ENCODE measurements around the gene COL18A1. TPM values are rescaled to one million over a fixed set of nuclear protein-coding genes. Genes with fewer than 3 reads are reported as not detected.
A peak's percentile ranks its signal among the peaks of the same experiment; 100 is the strongest.

The COL18A1 gene
- polyA plus RNA-seq, 3 donors, result 0.80 to 4.1 (median 1.1) TPM

- Histone ChIP-seq H3K27ac (ENCODE audit: low read depth in 1 of 2, low read length in 2 of 2) (no peak overlapping the region), H3K36me3 (replicated peaks in 1 of 2; ENCODE audit: control insufficient read depth in 1 of 2, insufficient read depth in 2 of 2, low read length in 2 of 2) (peaks cover 44 to 66% of the 10 kb centered on the region in 2 donors), H3K27me3 (ENCODE audit: control insufficient read depth in 2 of 2, insufficient read depth in 2 of 2, low read length in 2 of 2) (no peaks in the 10 kb centered on the region), H3K4me1 (ENCODE audit: control insufficient read depth in 1 of 2, insufficient read depth in 2 of 2, low read length in 2 of 2) (peaks cover 24 to 38% of the 10 kb centered on the region in 2 donors), H3K9ac (ENCODE audit: insufficient read depth, low read length, poor library complexity, severe bottlenecking) (no peak overlapping the region), H3K4me2 (replicated peaks; ENCODE audit: extremely low read depth, low read length, poor library complexity, severe bottlenecking) (no peak overlapping the region), H3K9me3 (replicated peaks in 1 of 2; ENCODE audit: control insufficient read depth in 1 of 2, insufficient read depth in 1 of 2, low read length in 2 of 2) (peaks cover under 1 to 13% of the 10 kb centered on the region in 2 donors), H4K20me1 (ENCODE audit: insufficient read depth, low read length) (no peaks in the 10 kb centered on the region), H3K4me3 (replicated peaks in 1 of 3; ENCODE audit: low read depth in 2 of 3, low read length in 3 of 3) (no peak overlapping the region), H2AFZ (ENCODE audit: insufficient read depth, low read depth, low read length, poor library complexity, severe bottlenecking) (no peak overlapping the region), H3K79me2 (ENCODE audit: insufficient read depth, low read length) (peaks cover 20% of the 10 kb centered on the region)
- intact Hi-C loops (cut with micrococcal nuclease), result no loop called here
- Mint-ChIP-seq H3K27ac (peak overlapping the region in 1 of 7 donors; percentile 65), H3K36me3 (peaks cover 49 to 80% of the 10 kb centered on the region in 2 donors), H3K4me1 (peaks cover 24% of the 10 kb centered on the region), H3K9me3 (peaks cover 12 to 27% (median 18%) of the 10 kb centered on the region in 7 donors), H3K4me3 (no peak overlapping the region), H3K27me3 (ENCODE audit: low read depth in 3 of 3) (no peaks in the 10 kb centered on the region)
- WGBS (ENCODE audit: insufficient coverage), result 98% methylated on average over 30 of the region's 31 CpGs
- DNase-seq, result no peak
- no peak for TF ChIP-seq CTCF (IDR thresholded peaks at IDR 0.05)
Observed at GRCh38 chr21:45515241-45516061, 110.5 kb downstream of the COL18A1 start.

GRCh38 chr21:45516071-45516670 lies 111.2 kb downstream of the COL18A1 start:
- no peak for DNase-seq
- Histone ChIP-seq H2AFZ (ENCODE audit: insufficient read depth, low read depth, low read length, poor library complexity, severe bottlenecking) (no peak overlapping the region), H3K36me3 (replicated peaks in 1 of 2; ENCODE audit: control insufficient read depth in 1 of 2, insufficient read depth in 2 of 2, low read length in 2 of 2) (peaks cover 49 to 73% of the 10 kb centered on the region in 2 donors), H3K9me3 (replicated peaks in 1 of 2; ENCODE audit: control insufficient read depth in 1 of 2, insufficient read depth in 1 of 2, low read length in 2 of 2) (peaks cover 7 to 16% of the 10 kb centered on the region in 2 donors), H4K20me1 (ENCODE audit: insufficient read depth, low read length) (no peaks in the 10 kb centered on the region), H3K4me3 (replicated peaks in 1 of 3; ENCODE audit: low read depth in 2 of 3, low read length in 3 of 3) (no peak overlapping the region), H3K79me2 (ENCODE audit: insufficient read depth, low read length) (peaks cover 24% of the 10 kb centered on the region), H3K4me1 (ENCODE audit: control insufficient read depth in 1 of 2, insufficient read depth in 2 of 2, low read length in 2 of 2) (peaks cover 24 to 38% of the 10 kb centered on the region in 2 donors), H3K4me2 (replicated peaks; ENCODE audit: extremely low read depth, low read length, poor library complexity, severe bottlenecking) (no peak overlapping the region), H3K9ac (ENCODE audit: insufficient read depth, low read length, poor library complexity, severe bottlenecking) (no peak overlapping the region), H3K27me3 (ENCODE audit: control insufficient read depth in 2 of 2, insufficient read depth in 2 of 2, low read length in 2 of 2) (no peaks in the 10 kb centered on the region), H3K27ac (ENCODE audit: low read depth in 1 of 2, low read length in 2 of 2) (peak overlapping the region in 1 of 2 donors; percentile 86)
- 97% methylated on average over 18 of the region's 21 CpGs for WGBS (ENCODE audit: insufficient coverage)
- H3K27ac Mint-ChIP-seq, result peak overlapping the region in 2 of 7 donors; percentile 25 to 40
- H3K4me3 Mint-ChIP-seq, result no peak overlapping the region
- H3K4me1 Mint-ChIP-seq, result peaks cover 24% of the 10 kb centered on the region
- peaks cover 55 to 83% of the 10 kb centered on the region in 2 donors for H3K36me3 Mint-ChIP-seq
- H3K27me3 Mint-ChIP-seq (ENCODE audit: low read depth in 3 of 3), result no peaks in the 10 kb centered on the region
- peaks cover 18 to 34% (median 21%) of the 10 kb centered on the region in 7 donors for H3K9me3 Mint-ChIP-seq
- TF ChIP-seq CTCF (IDR thresholded peaks at IDR 0.05), result no peak
- intact Hi-C loops (cut with micrococcal nuclease), result no loop called here

All from CD14-positive monocyte (primary cell).